ENCODE results near the gene NQO1. TPM values are rescaled to one million over a fixed set of nuclear protein-coding genes. Genes with fewer than 3 reads are reported as not detected.

Gene NQO1
- total and polyA plus RNA-seq, 2 of the 8 experiments (the other 6 are each of a cell fraction or from before 2014, with no cell fraction given): 32.7 to 45.7 TPM

GRCh38 chr16:69756705-69757104 is 30.3 kb upstream of the NQO1 start (continued):
- TF ChIP-seq RNF2 (IDR thresholded peaks at IDR 0.05; ENCODE audit: borderline replicate concordance, low read depth, low read length, missing control alignments, poor library complexity, severe bottlenecking) (no peak), CHD7 (IDR thresholded peaks at IDR 0.05; ENCODE audit: insufficient replicate concordance, low read length) (no peak), RBBP5 (IDR thresholded peaks at IDR 0.05; ENCODE audit: borderline replicate concordance, low read depth, low read length) (no peak), RFX5 (IDR thresholded peaks at IDR 0.05; ENCODE audit: borderline replicate concordance, low read depth, low read length) (no peak), RXRA (IDR thresholded peaks at IDR 0.05; ENCODE audit: insufficient read depth, low read depth, low read length) (no peak)

All from H1 (cell line).